ENCODE data around the gene SPIRE2. TPM values are rescaled to one million over a fixed set of nuclear protein-coding genes. Genes with fewer than 3 reads are reported as not detected.

SPIRE2 gene
- total and polyA plus RNA-seq, 2 of the 13 experiments (the other 11 are each of a cell fraction or from before 2014, with no cell fraction given), result 13.3 to 37.5 TPM

- TF ChIP-seq PBX3 (CRISPR knock-in tag; IDR thresholded peaks at IDR 0.05; ENCODE audit: borderline replicate concordance), result peak; percentile 88
- peak; percentile 82 for TF ChIP-seq UBTF (CRISPR knock-in tag; IDR thresholded peaks at IDR 0.05)
- no peak for TF ChIP-seq GRHL1 (CRISPR knock-in tag; conservative IDR thresholded peaks at IDR 0.05)
- peak; percentile 92; the same call in 1 of the 2 replicates for TF ChIP-seq NFKB2 (CRISPR knock-in tag; IDR thresholded peaks at IDR 0.05; ENCODE audit: borderline replicate concordance)
- TF ChIP-seq NAIF1 (CRISPR knock-in tag; IDR thresholded peaks at IDR 0.05; ENCODE audit: borderline replicate concordance), result peak; percentile 84; the same call in 1 of the 2 replicates
- peak; percentile 90 for TF ChIP-seq ZSCAN31 (CRISPR knock-in tag; IDR thresholded peaks at IDR 0.05; ENCODE audit: low read depth)
- peak; percentile 74 for TF ChIP-seq TBX2 (CRISPR knock-in tag; IDR thresholded peaks at IDR 0.05; ENCODE audit: borderline replicate concordance)
- TF ChIP-seq ZNF746 (CRISPR knock-in tag; IDR thresholded peaks at IDR 0.05), result peak; percentile 86
- TF ChIP-seq ARNT (IDR thresholded peaks at IDR 0.05), result no peak
- peak; percentile 95 for TF ChIP-seq AGO2 (optimal IDR thresholded peaks at IDR 0.05; ENCODE audit: low read depth, low read length)
- TF ChIP-seq ZNF609 (CRISPR knock-in tag; IDR thresholded peaks at IDR 0.05; ENCODE audit: borderline replicate concordance), result no peak
- TF ChIP-seq CAMTA2 (CRISPR knock-in tag; IDR thresholded peaks at IDR 0.05; ENCODE audit: borderline replicate concordance), result peak; percentile 98
- peak; percentile 100 for TF ChIP-seq ZNF224 (CRISPR knock-in tag; IDR thresholded peaks at IDR 0.05)
- TF ChIP-seq SOX5 (CRISPR knock-in tag; IDR thresholded peaks at IDR 0.05; ENCODE audit: borderline replicate concordance), result no peak
- no peak for TF ChIP-seq ZBTB37 (CRISPR knock-in tag; IDR thresholded peaks at IDR 0.05)
- TF ChIP-seq ZNF660 (CRISPR knock-in tag; IDR thresholded peaks at IDR 0.05; ENCODE audit: borderline replicate concordance, low read depth), result no peak
Observed at GRCh38 chr16:89873109-89873971, 45.1 kb downstream of the SPIRE2 start, which contains the start of gene TCF25 (continued).

Data from HepG2 (cell line).